Stimulated activated CD4-positive, alpha-beta T cell treated with anti-CD3 and anti-CD28 coated beads, Interleukin-12 subunit alpha, Interleukin-12 subunit beta, amount 100 ng/mL, for 4 hours (primary cell): ENCODE results near the gene C12orf42.

ENCODE experiments used
- DNase-seq: peaks from one replicate; pipeline ENCODE4 v3.0.0-alpha.2; 2020

Gene C12orf42

DNA sequence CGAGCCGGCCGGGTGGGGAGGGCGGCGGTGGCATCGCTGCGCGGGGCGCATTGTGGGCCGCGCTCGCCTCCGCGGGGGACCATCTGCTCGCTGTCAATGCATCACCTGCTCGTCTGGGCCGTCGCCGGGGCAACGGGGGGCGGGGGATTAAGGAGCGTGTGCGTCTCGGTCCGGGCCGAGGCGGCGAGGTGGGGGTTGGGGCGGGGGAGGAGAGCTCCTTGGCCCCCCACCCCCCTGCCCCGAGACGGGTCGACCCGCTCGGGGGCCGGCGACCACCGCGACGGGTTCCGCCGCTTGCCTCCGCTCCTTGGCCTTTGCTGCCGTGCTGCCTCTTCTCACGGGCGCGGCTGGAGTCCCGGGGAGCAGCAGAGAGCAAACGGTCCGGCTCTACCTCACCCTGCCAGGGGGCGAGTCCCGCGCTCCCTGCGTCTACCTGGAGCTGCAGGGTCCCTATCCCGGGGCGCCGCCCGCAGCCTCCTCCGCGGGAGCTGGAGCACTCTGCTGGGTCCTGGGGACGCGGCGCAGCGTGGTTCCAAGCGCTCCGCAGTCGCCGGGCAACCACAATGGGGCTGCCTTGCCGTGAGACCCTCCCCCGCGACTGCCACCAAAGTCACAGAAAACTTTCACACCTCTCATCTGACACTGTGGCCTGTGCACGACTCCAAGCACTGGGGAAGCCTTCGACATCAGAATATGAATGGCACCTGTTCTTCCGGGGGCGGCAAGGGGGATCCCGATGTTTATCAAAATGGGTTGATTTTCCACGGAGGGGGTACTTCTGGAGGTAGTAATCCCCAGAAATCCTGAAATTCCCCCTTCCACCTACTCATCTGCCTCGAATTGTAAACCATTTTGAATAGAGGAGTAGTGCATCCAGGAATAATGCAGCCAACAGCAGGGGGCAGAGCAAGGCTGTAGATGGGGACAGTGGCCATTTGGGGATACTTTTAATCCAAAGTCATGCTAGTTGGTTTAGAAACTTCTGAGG lies at the start of gene C12orf42:
Gene C12orf42, minus strand, starts transcription at position 500 of the 988 bp plus-strand sequence. CDS start 17,542 bp downstream, outside the sequence.
- peak; percentile 50 for DNase-seq

DNA sequence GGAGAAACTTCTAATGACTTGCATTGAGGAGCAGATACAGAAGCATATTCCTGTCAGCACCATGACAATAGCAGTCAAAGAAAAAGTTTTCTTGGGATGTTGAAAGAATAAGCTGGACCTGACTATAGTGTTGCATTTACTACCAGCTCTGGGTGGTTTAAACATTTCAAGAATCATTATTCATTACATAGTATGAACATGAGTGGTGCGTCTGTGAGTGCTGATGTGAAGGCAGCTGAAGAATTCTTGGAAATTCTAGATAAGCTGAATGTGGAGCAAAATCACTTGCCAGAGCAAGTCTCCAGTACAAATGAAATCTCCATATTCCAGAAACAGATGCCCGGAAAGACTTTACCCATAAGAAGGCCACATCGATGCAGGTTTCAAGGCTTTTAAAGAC lies 46.3 kb upstream of the C12orf42 start:
- no peak for DNase-seq

DNA sequence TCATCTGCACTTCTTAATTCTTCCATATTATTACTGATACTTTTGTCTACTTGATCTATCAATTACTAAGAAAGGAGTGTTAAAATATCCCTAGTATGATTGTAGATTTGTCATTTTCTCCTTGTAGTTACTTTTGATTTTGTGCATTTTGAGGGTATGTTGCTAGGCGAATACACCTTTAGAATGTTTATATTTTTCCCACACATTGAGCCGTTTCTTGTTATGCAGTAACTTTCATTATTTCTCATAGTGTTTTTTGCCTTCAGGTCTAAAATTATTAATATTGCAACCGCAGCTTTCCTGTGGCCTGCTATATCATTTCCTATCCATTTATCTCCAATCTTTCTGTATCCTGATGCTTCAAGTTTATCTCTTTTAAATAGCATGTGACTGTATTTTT lies 44.6 kb upstream of the C12orf42 start:
- DNase-seq, result no peak

DNA sequence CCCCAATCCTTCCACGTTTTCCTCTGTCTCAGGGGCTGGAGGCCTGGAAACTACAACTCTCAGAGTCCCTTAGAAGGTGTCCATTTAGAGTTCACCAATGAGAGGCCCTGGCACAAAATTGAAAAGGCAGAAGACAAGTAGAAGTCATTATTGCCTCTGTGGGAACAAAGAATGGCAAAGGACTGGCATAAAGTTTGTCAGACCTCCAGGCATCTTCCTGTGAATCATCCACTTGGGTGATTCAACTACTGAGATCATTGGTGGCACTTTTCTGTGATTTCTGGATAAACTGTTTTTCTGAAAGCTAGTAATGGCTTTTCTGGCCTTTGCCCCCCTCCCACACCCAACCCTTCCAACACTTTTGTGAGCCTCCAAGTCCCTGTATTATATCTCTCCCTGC lies 42.6 kb upstream of the C12orf42 start:
- no peak for DNase-seq

DNA sequence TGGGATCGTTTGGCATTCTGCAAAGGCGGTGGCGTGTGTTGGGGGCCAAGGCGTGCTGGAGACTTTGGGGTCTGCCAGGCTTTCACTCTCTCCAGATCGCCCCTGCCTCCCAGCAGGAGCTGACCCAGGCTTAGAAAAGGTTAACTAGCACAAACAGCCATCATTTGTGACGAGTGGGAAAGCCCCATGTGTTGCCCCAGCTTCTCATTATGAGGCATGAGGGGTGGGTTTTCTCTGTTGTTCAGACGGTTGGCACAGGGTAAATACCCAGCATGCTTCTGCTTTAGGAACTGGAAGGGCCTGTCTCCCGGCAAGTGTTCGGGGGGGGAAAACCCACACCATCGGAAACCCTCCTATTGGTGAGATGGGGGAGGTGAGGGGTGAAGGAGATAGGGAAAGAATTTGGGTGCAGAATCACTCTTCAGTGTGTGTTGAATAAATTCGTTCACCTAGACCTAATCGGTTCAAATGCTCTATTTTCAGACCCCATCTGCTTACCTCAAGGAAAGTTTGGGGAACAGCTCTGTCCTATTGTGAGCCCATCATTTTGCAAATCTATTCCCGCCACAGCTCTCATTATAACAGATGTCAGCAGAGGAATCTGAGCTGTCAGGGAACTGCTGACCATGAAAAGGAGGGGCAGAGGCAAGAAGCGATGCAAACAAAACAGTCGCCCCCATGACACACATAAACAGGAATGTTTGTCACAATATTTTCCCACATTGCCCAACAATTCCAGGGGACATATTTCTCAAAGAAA lies 34.7 kb upstream of the C12orf42 start:
- no peak for DNase-seq

DNA sequence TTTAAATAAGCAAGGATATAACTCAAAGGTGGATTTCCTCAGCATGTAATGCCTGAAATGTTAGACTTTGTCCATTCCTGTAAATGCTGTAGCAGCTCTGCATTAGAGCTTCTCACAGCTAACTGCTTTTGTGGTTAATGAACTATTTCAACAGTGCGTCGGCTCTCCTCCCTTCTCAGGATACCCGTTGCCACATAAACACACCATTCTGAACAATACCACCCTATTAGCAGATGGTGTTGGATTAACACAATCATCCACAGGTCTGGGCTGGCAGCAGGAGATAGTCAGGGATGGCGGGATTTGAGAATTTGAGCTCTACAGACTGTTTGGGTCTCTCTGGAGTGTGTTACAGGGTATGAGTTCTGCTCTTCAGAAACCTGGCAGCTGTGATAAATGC lies 33.5 kb upstream of the C12orf42 start:
- DNase-seq, result no peak

DNA sequence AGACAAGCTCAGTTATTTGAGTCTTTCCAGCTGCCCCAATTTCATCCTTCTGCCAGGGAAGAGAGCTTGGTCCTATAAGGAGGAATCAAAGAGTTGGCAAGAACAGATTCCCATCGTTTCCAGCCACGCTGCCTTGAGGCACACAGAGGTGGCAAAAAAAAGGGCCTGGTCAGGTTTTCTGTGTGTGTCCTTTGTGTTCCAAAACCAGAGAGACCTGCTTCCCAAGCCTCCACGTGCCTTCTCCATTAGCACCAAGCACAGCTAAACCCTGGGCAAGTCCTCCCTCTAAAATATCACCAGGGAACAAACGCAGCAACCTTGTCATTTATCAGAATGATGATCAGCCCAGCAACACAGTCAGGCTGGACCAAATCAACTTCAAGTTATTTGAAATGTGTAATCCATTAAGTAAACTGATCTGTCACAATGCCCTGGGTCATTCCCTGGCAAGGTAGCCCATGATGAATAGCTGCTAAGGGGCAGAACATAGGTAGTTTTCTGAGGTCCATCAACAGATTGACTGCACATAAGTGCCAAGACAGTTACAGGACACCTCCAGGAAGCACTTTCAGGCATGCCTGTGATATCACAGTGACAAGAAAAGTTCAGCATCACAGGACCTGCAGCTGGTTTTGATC lies 28.6 kb upstream of the C12orf42 start:
- no peak for DNase-seq

DNA sequence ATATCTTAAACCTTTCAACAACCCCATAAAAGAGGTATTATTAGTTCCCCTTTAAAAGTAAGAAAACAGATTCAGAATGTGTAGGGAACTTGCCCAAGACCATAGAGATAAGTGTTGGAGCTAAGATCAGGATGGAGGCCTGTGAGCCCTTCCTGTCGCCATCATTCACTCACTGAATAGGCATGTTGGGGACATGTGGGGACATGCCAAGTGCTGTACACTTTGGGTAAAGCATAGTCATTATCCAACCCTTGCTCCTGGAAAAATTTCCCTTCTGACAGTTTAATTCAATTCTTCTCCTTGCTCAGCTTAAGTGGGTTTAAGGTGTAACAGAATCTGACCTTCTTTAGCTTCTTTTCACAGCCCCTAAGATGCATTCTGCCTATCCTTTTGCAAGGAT lies 28.0 kb upstream of the C12orf42 start:
- no peak for DNase-seq

DNA sequence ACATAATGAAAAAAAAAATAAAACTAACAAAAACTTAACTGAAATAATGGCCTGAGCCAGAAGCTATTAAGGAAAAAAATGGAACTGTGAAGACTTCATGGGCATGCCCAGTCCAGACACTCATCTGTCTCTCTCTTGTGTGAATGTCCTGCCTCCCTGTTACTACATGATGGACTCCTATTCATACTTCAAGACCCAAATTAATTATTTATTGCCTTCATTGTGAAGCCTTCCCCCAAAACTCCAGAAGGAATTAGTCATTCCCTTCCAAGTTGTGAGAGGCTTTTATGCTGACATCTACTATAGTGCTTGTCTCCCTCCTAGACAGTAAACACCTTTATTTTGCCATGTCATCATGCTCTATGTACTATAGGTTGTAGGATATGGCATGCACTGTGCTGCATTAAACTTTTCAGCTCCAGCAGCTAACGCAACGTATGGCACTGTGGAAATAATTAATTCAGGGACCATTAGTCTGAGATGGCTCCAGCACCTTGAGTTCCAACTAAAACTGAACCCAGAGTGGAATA lies 25.0 kb upstream of the C12orf42 start:
- DNase-seq, result no peak

DNA sequence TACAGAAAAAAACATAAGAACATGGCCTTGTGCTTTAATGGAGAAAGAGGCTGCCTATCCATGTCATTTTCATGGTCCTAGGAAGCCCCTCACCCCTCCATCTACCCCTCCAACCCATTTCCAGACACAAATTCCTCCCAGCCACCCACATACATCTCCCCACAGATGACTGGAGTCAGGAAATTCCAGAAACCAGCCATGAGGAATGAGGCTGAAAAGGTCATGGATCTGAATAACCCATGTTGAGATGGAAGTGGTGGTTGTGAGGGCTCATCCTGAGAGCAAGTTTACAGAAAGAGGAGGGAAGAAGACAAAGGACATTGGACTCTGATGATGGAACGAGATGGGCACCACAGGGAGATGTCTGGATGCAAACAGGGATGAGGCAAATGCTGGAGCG lies 23.9 kb upstream of the C12orf42 start:
- DNase-seq, result no peak

DNA sequence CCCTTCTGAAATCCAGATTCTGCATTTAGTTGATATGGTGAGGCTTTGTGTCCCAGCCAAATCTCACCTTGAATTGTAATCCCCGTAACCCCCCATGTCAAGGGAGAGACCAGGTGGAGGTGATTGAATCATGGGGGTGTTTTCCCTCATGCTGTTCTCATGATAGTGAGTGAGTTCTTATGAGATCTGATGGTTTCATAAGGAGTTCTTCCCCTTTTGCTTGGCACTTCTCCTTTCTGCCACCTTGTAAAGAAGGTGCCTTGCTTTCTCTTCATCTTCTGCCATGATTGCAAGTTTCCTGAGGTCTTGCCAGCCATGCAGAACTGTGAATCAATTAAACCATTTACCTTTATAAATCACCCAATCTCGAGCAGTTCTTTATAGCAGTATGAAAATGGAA lies 23.1 kb upstream of the C12orf42 start:
- DNase-seq, result no peak

DNA sequence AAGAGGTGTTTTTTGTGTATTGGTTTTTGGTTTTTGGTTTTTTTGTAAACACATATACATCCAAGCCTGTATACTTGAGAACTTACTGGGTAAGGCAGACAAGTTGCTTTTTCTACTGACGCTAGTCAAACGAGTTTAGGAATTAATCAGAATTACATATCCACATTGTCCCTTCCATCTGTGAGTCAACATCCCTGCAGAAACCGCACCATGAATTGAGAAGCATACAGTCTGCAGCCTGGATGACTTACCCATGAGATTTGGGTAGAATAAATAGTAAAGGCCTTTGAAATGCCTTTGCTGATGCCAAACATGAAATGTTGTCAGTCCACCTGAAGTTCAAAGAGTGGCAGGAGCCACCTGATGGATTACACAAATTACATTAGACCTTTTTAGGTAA lies 21.4 kb upstream of the C12orf42 start:
- no peak for DNase-seq

DNA sequence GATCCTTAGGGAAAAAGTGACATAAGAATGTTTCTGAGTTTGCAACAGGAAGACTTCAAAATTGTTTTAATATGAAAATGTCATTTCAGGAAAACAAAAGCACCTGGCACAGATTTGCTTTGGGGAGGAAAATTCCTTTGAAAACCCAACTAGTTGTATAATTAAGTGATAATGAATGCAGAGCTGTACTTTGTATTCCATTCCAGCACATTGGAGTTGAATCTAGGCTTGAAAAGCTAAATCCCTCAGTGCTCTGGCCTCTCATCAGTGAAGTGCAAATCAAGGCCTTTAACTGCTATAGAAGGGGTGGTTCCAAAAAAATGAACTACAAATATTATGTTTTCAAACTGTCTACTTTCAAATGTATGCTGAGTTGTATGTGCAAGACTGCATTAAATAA lies 19.6 kb upstream of the C12orf42 start:
- DNase-seq, result no peak

DNA sequence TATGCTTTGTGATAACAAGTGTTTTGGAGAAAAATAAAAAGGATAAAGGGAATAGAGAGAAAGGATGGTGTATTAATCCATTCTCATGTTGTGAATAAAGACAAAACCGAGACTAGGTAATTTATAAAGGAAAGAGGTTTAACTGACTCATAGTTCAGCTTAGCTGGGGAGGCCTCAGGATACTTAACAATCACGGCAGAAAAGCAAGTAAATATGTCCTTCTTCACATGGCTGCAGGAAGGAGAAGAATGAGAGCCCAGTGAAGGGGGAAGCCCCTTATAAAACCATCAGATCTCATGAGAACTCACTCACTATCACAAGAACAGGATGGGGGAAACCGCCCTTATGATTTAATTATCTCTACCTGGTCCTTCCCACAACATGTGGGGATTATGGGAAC lies 18.1 kb upstream of the C12orf42 start:
- DNase-seq, result no peak

DNA sequence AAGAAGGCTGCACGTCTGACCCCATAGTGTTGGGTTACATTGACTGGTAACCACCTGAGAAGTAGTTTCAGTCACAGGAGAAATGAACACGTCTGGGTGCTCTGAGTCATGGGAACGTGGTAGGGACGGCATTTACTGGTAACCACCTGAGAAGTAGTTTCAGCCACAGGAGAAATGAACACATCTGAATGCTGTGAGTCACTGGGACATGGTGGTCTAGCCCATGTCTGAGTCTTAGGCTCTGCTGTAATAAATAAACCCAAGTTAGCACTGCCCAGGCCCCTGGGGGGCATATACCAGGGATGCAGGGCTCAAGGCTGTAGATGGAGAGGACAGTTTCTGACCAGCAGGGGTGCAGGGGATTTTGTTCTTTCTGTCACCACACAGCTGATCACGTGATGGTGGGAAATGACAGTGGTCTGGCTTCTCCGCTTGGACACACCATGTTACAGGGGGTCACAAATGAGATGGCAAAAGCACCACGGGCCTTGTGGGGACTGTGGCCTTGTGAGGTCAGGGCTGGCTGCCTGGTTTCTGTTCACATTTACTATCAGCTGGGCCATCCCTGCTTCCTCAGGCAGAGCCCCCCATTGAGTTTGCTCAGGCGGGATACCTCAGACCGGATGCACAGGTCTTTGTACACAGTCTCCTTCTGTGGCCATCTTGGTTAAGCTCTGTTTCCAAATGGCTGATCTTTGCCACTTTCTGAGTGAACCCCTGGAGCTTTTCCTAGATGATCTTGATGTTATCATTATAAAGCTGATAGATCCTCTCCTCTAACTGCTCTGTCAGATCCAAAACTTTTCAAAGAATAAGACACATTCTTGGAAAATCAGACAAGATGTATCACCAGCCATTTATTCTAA lies 9.8 kb upstream of the C12orf42 start:
- no peak for DNase-seq

DNA sequence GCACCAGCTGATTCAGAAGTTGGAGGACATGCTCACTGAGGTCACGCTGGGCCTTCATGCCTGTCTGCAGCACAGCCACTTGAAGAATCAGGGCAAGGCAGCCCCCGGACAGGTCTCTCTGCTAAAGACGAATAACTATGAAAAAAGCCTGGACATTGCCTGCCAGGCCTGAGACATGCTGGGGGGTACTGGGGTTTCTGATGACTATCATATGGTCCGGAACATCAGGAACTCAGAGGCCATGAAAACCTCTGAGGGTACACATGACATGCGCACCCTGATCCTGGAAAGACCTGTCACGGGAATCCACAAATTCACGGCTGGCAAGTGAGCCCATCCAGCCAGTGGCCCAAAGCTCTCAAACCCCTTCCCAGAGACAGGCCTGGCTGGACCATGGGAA lies 8.8 kb upstream of the C12orf42 start:
- no peak for DNase-seq

DNA sequence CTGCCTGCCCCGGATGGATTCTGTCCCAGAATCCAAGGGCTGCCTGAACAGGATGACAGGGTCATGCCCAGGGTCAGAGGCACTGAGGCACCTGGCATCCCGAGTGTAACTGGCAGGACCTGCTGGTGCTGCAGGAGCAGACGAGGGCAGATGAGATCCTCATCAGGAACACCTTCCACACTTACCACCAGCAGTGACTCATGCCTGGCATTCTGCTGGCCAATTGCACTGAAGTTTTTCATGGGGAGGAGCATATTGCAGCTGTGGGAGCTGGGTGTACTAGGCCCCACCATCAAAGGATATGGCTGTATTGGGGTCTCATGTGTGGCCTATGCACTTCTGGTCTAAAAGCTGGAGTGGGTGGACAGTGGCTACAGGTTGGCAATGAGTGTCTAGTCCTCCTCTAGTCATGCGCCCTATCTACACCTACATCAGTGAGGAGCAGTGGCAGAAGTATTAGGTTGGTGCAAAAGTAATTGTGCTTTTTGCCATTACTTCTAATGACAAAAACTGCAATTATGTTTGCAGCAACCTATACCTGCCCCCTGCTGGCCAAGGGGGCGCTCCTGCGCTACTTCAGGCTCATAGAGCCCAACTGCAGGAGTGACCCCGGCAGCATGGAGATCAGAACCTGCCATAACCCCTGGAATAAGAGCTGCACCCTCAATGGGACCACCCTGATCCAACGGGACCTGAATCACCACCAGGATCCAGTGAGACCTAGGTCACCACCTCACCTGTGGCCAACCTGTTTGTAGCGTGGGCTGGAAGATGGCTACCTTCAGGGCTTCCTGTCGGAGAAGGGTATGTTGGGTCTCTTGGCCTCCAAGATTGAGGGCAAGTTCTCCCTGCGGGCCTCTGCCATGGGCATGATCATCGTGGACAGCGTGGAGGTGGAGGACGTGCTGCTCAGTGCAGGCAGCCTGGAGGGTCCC lies 8.0 kb upstream of the C12orf42 start:
- DNase-seq, result peak; percentile 42

DNA sequence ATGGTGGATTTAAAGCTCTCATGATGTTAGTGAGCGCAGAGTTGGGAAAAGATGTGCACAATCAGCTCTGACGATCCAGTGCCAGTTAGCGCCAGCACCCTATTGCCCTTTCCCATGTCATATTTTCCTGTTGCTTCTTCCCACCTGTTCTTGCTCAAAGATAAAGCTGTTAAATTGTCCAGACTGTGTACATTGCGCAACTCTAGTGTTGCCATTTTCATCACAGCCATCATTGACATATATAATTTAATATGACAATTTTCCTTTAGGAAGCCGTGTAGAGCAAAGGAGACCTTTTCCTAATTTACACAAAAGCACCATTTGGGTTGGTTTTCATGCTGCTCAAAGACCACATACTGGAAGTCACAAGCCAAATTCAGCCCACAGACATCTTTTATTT lies 5.7 kb upstream of the C12orf42 start:
- DNase-seq, result no peak

DNA sequence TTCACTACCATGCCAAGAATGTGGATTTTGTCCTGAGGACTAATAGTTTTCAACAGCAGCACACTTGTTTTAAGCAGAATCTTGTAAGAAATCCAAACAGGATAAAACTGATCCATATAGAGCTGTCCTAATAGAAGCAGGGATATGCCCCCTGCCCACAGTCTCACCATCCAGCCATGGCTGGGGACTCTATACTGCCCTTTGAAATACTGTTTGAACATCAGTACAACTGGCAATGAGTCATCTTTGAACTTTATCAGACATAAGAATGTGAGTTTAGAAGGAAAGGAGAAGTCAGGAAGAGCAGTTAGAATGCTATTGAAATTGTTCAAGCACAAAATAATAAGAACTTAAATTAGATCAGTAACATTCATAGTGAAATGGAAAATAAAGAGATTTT lies 3.8 kb upstream of the C12orf42 start:
- DNase-seq, result no peak

DNA sequence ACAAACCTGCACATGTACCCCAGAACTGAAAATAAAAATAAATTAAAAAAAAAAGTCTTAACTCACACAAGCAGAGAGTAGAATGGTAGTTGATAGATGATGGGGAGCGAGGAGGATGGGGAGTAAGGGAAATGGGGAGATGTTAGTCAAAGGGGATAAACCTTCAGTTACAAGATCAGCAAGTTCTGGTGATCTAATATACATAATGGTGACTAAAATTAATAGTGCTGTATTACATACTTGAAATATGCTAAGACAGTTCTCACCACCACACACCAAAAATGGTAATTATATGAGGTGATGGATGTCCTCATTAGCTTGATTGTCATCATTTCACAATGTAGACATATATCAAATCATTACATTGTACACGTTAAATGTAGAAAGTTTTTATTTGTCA lies 3.2 kb upstream of the C12orf42 start:
- DNase-seq, result no peak
